Heart left ventricle (tissue), 13 donors: ENCODE results near the gene CREG1.

Experiments used
- CTCF ChIP-seq, 12 donors: fragments of 200-600 bp; sonication (generic) in 4 of 12; IDR thresholded peaks; one replicate each; pipeline versions ENCODE4 v1.5.0 to v1.8.0; 2018 to 2022; ENCODE audit warnings: antibody characterized with exemption in 12 of 12, mild to moderate bottlenecking in 5 of 12
- POLR2A ChIP-seq, 2 donors: fragments of 450-650 bp; IDR thresholded peaks; one replicate each; pipeline ENCODE4 v1.6.1; 2017; ENCODE audit warnings: antibody characterized with exemption in 2 of 2, mild to moderate bottlenecking in 2 of 2, moderate library complexity in 2 of 2
- donor health status: ischemic (EF 13 %, LVEDD 7.1; RV severe dilation, severe dysfunction).
- donor health status: DM: no; HTN: yes; CAD: no.
- donor health status: DM: no; HTN: no; CAD: no.
- donor health status: ischemic (EF 25% LVEDD 6.9; RV normal size, moderate dysfunction).
- donor health status: ischemic (EF 25% LVEDD 5.7; RV mildly dilated, moderate dysfunction).
- donor health status: ischemic (EF 35%, LVEDD 5.7; RV mildly dilated, moderate dysfunction).
- donor health status: nonischemic (EF 11% LVEDD 7.7; RV severe dilation, severe dysfunction).
- donor health status: DM: yes; HTN: yes; CAD: no.
- donor health status: PGD.
- donor health status: ischemic (EF 29% LVEDD 5.4; RV normal size, mild dysfunction).
- donor health status: nonischemic (EF 23%, LVEDD 6.1; RV moderate dilation, normal function).

- TF ChIP-seq CTCF (IDR thresholded peaks at IDR 0.05), result no peak
- TF ChIP-seq POLR2A (IDR thresholded peaks at IDR 0.05), result no peak
These were observed 31.3 kb downstream of the CREG1 start for GRCh38 chr1:167522246-167522645.
